Mammary epithelial cell (primary cell): ENCODE data around the gene NUDT3.

Source experiments
- CTCF ChIP-seq, 2 donors: IDR thresholded peaks in 1 of 2; conservative IDR thresholded peaks in 1 of 2; 2 replicates each; pipeline ENCODE4 v1.5.1; 2011 to 2012; ENCODE audit warnings: inconsistent platforms in 2 of 2, low read length in 2 of 2, mild to moderate bottlenecking in 2 of 2, control low read depth in 1 of 2, low read depth in 1 of 2; ENCODE audit not compliant: insufficient read depth in 1 of 2; ENCODE audit errors: extremely low read depth in 1 of 2
- EZH2 ChIP-seq: IDR thresholded peaks from 2 replicates; pipeline ENCODE4 v1.6.1; 2012; ENCODE audit warnings: low read length, inconsistent platforms, borderline replicate concordance

DNA sequence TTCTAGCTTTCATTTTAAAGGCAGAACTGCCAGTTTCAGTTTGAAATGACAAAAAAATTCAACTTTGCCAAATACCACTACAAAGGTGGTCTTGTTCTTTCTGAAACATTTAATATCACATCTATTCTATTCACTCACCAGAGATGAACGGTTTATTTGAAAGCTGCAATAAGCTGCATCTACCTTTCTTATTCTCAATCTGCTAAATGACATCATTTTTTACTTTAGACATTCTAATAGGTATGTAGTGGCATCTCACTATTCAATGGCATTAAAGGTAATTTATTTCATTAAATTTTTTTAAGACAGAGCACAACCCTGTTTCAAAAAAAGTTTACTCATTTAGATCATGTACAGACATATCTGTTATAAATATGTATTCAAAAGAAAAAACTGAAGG lies 77.2 kb downstream of the NUDT3 start:
- TF ChIP-seq CTCF (conservative IDR thresholded peaks at IDR 0.05 in 1 of 2, IDR thresholded peaks at IDR 0.05 in 1 of 2; ENCODE audit: extremely low read depth in 1 of 2, insufficient read depth in 1 of 2, low read depth in 1 of 2, low read length in 2 of 2): no peak
- no peak for TF ChIP-seq EZH2
